Mucosa of rectum (tissue), 2 donors: ENCODE data around the gene SPIC.

Experiments
- H3K27ac ChIP-seq, 2 donors: one replicate each; pipeline ENCODE4 v1.7.0; 2013; ENCODE audit warnings: inconsistent platforms in 2 of 2, low read depth in 2 of 2, low read length in 2 of 2
- H3K27me3 ChIP-seq, 2 donors: one replicate each; pipeline ENCODE4 v1.7.0; 2013; ENCODE audit warnings: low read length in 2 of 2; ENCODE audit not compliant: control insufficient read depth in 2 of 2, insufficient read depth in 2 of 2
- H3K36me3 ChIP-seq, 2 donors: one replicate each; pipeline ENCODE4 v1.7.0; 2013; ENCODE audit warnings: low read length in 2 of 2; ENCODE audit not compliant: control insufficient read depth in 2 of 2, insufficient read depth in 2 of 2
- H3K4me1 ChIP-seq, 2 donors: one replicate each; pipeline ENCODE4 v1.7.0; 2013; ENCODE audit warnings: low read length in 2 of 2, mild to moderate bottlenecking in 1 of 2; ENCODE audit not compliant: control insufficient read depth in 2 of 2, insufficient read depth in 2 of 2
- H3K4me3 ChIP-seq, 2 donors: one replicate each; pipeline ENCODE4 v1.7.0; 2013; ENCODE audit warnings: low read length in 2 of 2
- H3K9ac ChIP-seq, 2 donors: one replicate each; pipeline ENCODE4 v1.7.0; 2013; ENCODE audit warnings: low read length in 2 of 2, low read depth in 1 of 2, mild to moderate bottlenecking in 1 of 2
- H3K9me3 ChIP-seq, 2 donors: one replicate each; pipeline ENCODE4 v1.7.0; 2013; ENCODE audit warnings: low read length in 2 of 2; ENCODE audit not compliant: control insufficient read depth in 2 of 2
- donor health status: healthy.
- donor health status: Normal muscosa, but diverticular disease.

Gene SPIC

GRCh38 chr12:101474248-101474647, 888 bp upstream of the SPIC start:
- Histone ChIP-seq H3K4me1 (no peaks in the 10 kb centered on the region), H3K27ac (no peak overlapping the region), H3K27me3 (no peaks in the 10 kb centered on the region), H3K4me3 (no peak overlapping the region), H3K36me3 (no peaks in the 10 kb centered on the region), H3K9ac (no peak overlapping the region), H3K9me3 (no peaks in the 10 kb centered on the region)

- Histone ChIP-seq H3K9me3 (no peaks in the 10 kb centered on the region), H3K36me3 (no peaks in the 10 kb centered on the region), H3K9ac (no peak overlapping the region), H3K4me3 (no peak overlapping the region), H3K27me3 (no peaks in the 10 kb centered on the region), H3K27ac (no peak overlapping the region), H3K4me1 (no peaks in the 10 kb centered on the region)
Measured at GRCh38 chr12:101475751-101476305, 692 bp downstream of the SPIC start.

GRCh38 chr12:101480849-101481248, 5.7 kb downstream of the SPIC start:
- Histone ChIP-seq H3K9me3 (no peaks in the 10 kb centered on the region), H3K27ac (no peak overlapping the region), H3K4me3 (no peak overlapping the region), H3K9ac (no peak overlapping the region), H3K27me3 (no peaks in the 10 kb centered on the region), H3K36me3 (no peaks in the 10 kb centered on the region), H3K4me1 (no peaks in the 10 kb centered on the region)

- H3K36me3 ChIP-seq: no peaks in the 10 kb centered on the region
- H3K4me3 ChIP-seq: no peak overlapping the region
- H3K4me1 ChIP-seq: no peaks in the 10 kb centered on the region
- H3K27ac ChIP-seq: no peak overlapping the region
- H3K9me3 ChIP-seq: no peaks in the 10 kb centered on the region
- H3K9ac ChIP-seq: no peak overlapping the region
- no peaks in the 10 kb centered on the region for H3K27me3 ChIP-seq
Measured at GRCh38 chr12:101485021-101485420, 9.9 kb downstream of the SPIC start.

GRCh38 chr12:101488469-101488868, 13.3 kb downstream of the SPIC start:
- H3K4me3 ChIP-seq: no peak overlapping the region
- no peaks in the 10 kb centered on the region for H3K36me3 ChIP-seq
- H3K27me3 ChIP-seq: no peaks in the 10 kb centered on the region
- no peak overlapping the region for H3K27ac ChIP-seq
- H3K9me3 ChIP-seq: no peaks in the 10 kb centered on the region
- H3K4me1 ChIP-seq: peaks cover 0 to 2% of the 10 kb centered on the region in 2 donors
- no peak overlapping the region for H3K9ac ChIP-seq

- Histone ChIP-seq H3K27ac (no peak overlapping the region), H3K4me3 (no peak overlapping the region)
Measured at GRCh38 chr12:101490286-101490920, 15.3 kb downstream of the SPIC start.

GRCh38 chr12:101491329-101491728, 16.2 kb downstream of the SPIC start:
- Histone ChIP-seq H3K36me3 (no peaks in the 10 kb centered on the region), H3K27me3 (no peaks in the 10 kb centered on the region), H3K9me3 (no peaks in the 10 kb centered on the region), H3K4me3 (no peak overlapping the region), H3K27ac (no peak overlapping the region), H3K4me1 (peaks cover 0 to 2% of the 10 kb centered on the region in 2 donors), H3K9ac (no peak overlapping the region)

More at GRCh38 chr12:101490286-101490920, 15.3 kb downstream of the SPIC start:
- no peaks in the 10 kb centered on the region for H3K27me3 ChIP-seq
- H3K36me3 ChIP-seq: no peaks in the 10 kb centered on the region
- peaks cover 0 to 2% of the 10 kb centered on the region in 2 donors for H3K4me1 ChIP-seq
- H3K9me3 ChIP-seq: no peaks in the 10 kb centered on the region
- peak overlapping the region in 1 of 2 donors; percentile 20 for H3K9ac ChIP-seq

- Histone ChIP-seq H3K9ac (no peak overlapping the region), H3K36me3 (no peaks in the 10 kb centered on the region), H3K9me3 (no peaks in the 10 kb centered on the region), H3K27ac (no peak overlapping the region), H3K4me3 (no peak overlapping the region), H3K4me1 (peaks cover 2% of the 10 kb centered on the region in 2 donors), H3K27me3 (no peaks in the 10 kb centered on the region)
Measured at GRCh38 chr12:101493556-101493955, 18.4 kb downstream of the SPIC start.

- Histone ChIP-seq H3K4me3 (no peak overlapping the region), H3K27me3 (no peaks in the 10 kb centered on the region), H3K9ac (no peak overlapping the region), H3K27ac (no peak overlapping the region), H3K9me3 (no peaks in the 10 kb centered on the region), H3K4me1 (peaks cover 6 to 12% of the 10 kb centered on the region in 2 donors), H3K36me3 (no peaks in the 10 kb centered on the region)
Measured at GRCh38 chr12:101498252-101498651, 23.1 kb downstream of the SPIC start.

GRCh38 chr12:101501410-101501995, 26.4 kb downstream of the SPIC start:
- no peak overlapping the region for H3K4me3 ChIP-seq
- H3K9me3 ChIP-seq: no peaks in the 10 kb centered on the region
- no peak overlapping the region for H3K27ac ChIP-seq
- no peaks in the 10 kb centered on the region for H3K27me3 ChIP-seq
- H3K9ac ChIP-seq: no peak overlapping the region
- H3K4me1 ChIP-seq: peaks cover 6 to 12% of the 10 kb centered on the region in 2 donors
- H3K36me3 ChIP-seq: no peaks in the 10 kb centered on the region
